B cell (primary cell): ENCODE results near the gene CSTF1. TPM values are rescaled to one million over a fixed set of nuclear protein-coding genes. Genes with fewer than 3 reads are reported as not detected.

Source experiments
- ATAC-seq: fragments of 200-7000 bp; cut with Tn5 transposase; one replicate; pipeline ENCODE4 v1.10.0; 2021; ENCODE audit warnings: low read depth, mild to moderate bottlenecking, moderate number of reproducible peaks, moderate library complexity
- CTCF ChIA-PET: fragments of 350-600 bp; sonication (Branson Sonifier 250); formaldehyde crosslinking; loops from one replicate; lab custom pipeline; 2021; ENCODE audit warnings: antibody characterized with exemption, inconsistent platforms; lab: Charles Lee
- POLR2A ChIA-PET: fragments of 350-600 bp; sonication (Branson Sonifier 250); formaldehyde crosslinking; loops from one replicate; lab custom pipeline; 2021; ENCODE audit warnings: antibody characterized with exemption; lab: Charles Lee
- DNase-seq: peaks from one replicate; pipeline ENCODE4 v3.0.0; 2013
- H2AFZ ChIP-seq: 2 replicates; pipeline ENCODE4 v1.6.1; 2012; ENCODE audit warnings: mild to moderate bottlenecking, low read depth, low read length; ENCODE audit not compliant: insufficient read depth, poor library complexity, severe bottlenecking
- H3K27ac ChIP-seq, 2 donors: 1 replicate in 1 of 2; 2 replicates in 1 of 2; pipeline ENCODE4 v1.5.1; 2012 to 2013; ENCODE audit warnings: low read length in 2 of 2, mild to moderate bottlenecking in 2 of 2, moderate library complexity in 1 of 2
- H3K27me3 ChIP-seq, 4 experiments: fragments of 200-600 bp in 1 of 4; sonication (generic) in 1 of 4; replicated peaks in 1 of 4; 1 replicate in 2 of 4; 2 replicates in 2 of 4; pipeline versions ENCODE4 v1.6.1 to v1.7.0; 2013 to 2016; ENCODE audit warnings: low read length in 3 of 4, mild to moderate bottlenecking in 2 of 4, mixed read lengths in 1 of 4, moderate library complexity in 1 of 4; ENCODE audit not compliant: insufficient read depth in 4 of 4, control insufficient read depth in 3 of 4; ENCODE audit errors: control extremely low read depth in 1 of 4
- H3K36me3 ChIP-seq, 2 experiments: replicated peaks in 1 of 2; 1 replicate in 1 of 2; 2 replicates in 1 of 2; pipeline versions ENCODE4 v1.6.1 to v1.7.1; 2013; ENCODE audit warnings: low read length in 1 of 2; ENCODE audit not compliant: insufficient read depth in 2 of 2, control insufficient read depth in 1 of 2; ENCODE audit errors: control extremely low read depth in 1 of 2, extremely low read depth in 1 of 2
- H3K4me1 ChIP-seq, 2 donors: fragments of 200-600 bp in 1 of 2; sonication (generic) in 1 of 2; 1 replicate in 1 of 2; 2 replicates in 1 of 2; pipeline versions ENCODE4 v1.5.1 to v1.6.1; 2013 to 2017; ENCODE audit warnings: low read length in 2 of 2; ENCODE audit not compliant: control insufficient read depth in 2 of 2, insufficient read depth in 2 of 2
- H3K4me2 ChIP-seq: replicated peaks from 2 replicates; pipeline ENCODE3; 2012; ENCODE audit warnings: mild to moderate bottlenecking, low read depth, low read length; ENCODE audit not compliant: poor library complexity, severe bottlenecking
- H3K4me3 ChIP-seq, 5 experiments: fragments of 200-600 bp in 1 of 5; sonication (generic) in 1 of 5; 1 replicate in 3 of 5; 2 replicates in 2 of 5; pipeline versions ENCODE4 v1.5.1 to v1.7.0; 2011 to 2016; ENCODE audit warnings: low read length in 4 of 5, mild to moderate bottlenecking in 4 of 5, low read depth in 2 of 5, control low read depth in 1 of 5, moderate library complexity in 1 of 5; ENCODE audit not compliant: insufficient read depth in 1 of 5; ENCODE audit errors: control extremely low read depth in 1 of 5, extremely low read depth in 1 of 5
- H3K79me2 ChIP-seq: fragments of 200-600 bp; sonication (generic); one replicate; pipeline ENCODE4 v1.6.0; 2016; ENCODE audit warnings: low read length; ENCODE audit not compliant: control insufficient read depth, insufficient read depth
- H3K9ac ChIP-seq: fragments of 200-600 bp; sonication (generic); 2 replicates; pipeline ENCODE4 v1.6.1; 2017; ENCODE audit warnings: mild to moderate bottlenecking, low read length, moderate library complexity
- H3K9me3 ChIP-seq, 3 donors: one replicate each; pipeline versions ENCODE4 v1.6.1 to v1.7.1; 2013; ENCODE audit warnings: low read length in 2 of 3; ENCODE audit not compliant: control insufficient read depth in 2 of 3, insufficient read depth in 1 of 3; ENCODE audit errors: control extremely low read depth in 1 of 3
- H4K20me1 ChIP-seq: 2 replicates; pipeline ENCODE4 v1.6.0; 2012; ENCODE audit warnings: mild to moderate bottlenecking, low read length; ENCODE audit not compliant: insufficient read depth, control insufficient read depth, poor library complexity, severe bottlenecking
- H3K27ac Mint-ChIP-seq: one replicate; pipeline ENCODE4 v1.8.0; 2021; ENCODE audit warnings: mixed read lengths
- H3K27me3 Mint-ChIP-seq: one replicate; pipeline ENCODE4 v1.8.0; 2021; ENCODE audit warnings: mixed read lengths
- H3K4me1 Mint-ChIP-seq: one replicate; pipeline ENCODE4 v1.8.0; 2021; ENCODE audit warnings: mixed read lengths
- H3K4me3 Mint-ChIP-seq: one replicate; pipeline ENCODE4 v1.8.0; 2021; ENCODE audit warnings: mixed read lengths
- H3K9me3 Mint-ChIP-seq: one replicate; pipeline ENCODE4 v1.8.0; 2022; ENCODE audit warnings: mixed read lengths; ENCODE audit not compliant: insufficient read depth
- CTCF ChIP-seq: fragments of 200-600 bp; IDR thresholded peaks from one replicate; pipeline ENCODE4 v1.8.0; 2022; ENCODE audit warnings: antibody characterized with exemption, mild to moderate bottlenecking
- EZH2 ChIP-seq: IDR thresholded peaks from 2 replicates; pipeline ENCODE4 v1.6.1; 2012; ENCODE audit warnings: borderline replicate concordance, low read depth, mild to moderate bottlenecking, moderate library complexity, low read length; ENCODE audit not compliant: insufficient read depth, poor library complexity, severe bottlenecking
- WGBS: methylation state at CpG from one replicate; pipeline ENCODE4 v1.1.5; 2013; ENCODE audit warnings: missing lambda C conversion rate; ENCODE audit not compliant: insufficient coverage; 5-methylcytosine and 5-hydroxymethylcytosine counted together
- intact Hi-C: fragments of 100-400 bp; cut with micrococcal nuclease; formaldehyde crosslinking; loops from one replicate; pipeline ENCODE4 v1.10.0; 2022
- polyA plus RNA-seq: library from polyadenylated mRNA; depleted of rRNA; stranded (reverse); fragments of >200 nt; gene quantifications from 2 replicates; pipeline ENCODE4 v1.2.3, GENCODE V29; 2012
- total RNA-seq, 2 donors: library from RNA; stranded (reverse); fragments of 120-200 nt in 1 of 2; gene quantifications; 1 replicate in 1 of 2; 2 replicates in 1 of 2; pipeline versions ENCODE4 v1.2.3 to v1.2.4, GENCODE V29; 2013 to 2022

CSTF1 gene
- total and polyA plus RNA-seq, 2 donors (not counting 1 experiment from before 2014, with no cell fraction given): 18.3 to 33.8 TPM

GRCh38 chr20:56442389-56443365 lies 50.2 kb downstream of the CSTF1 start:
- H3K4me1 ChIP-seq: peaks cover 12 to 15% of the 10 kb centered on the region in 2 donors
- H3K27me3 Mint-ChIP-seq: no peaks in the 10 kb centered on the region
- no peak for ATAC-seq
- CTCF ChIA-PET: no interaction called here
- no peaks in the 10 kb centered on the region for H3K9me3 Mint-ChIP-seq
- no peak overlapping the region for H3K4me3 Mint-ChIP-seq
- POLR2A ChIA-PET: no interaction called here
- peaks cover 0 to 3% (median 0%) of the 10 kb centered on the region in 3 donors for H3K9me3 ChIP-seq
- intact Hi-C loops: no loop called here
- DNase-seq: no peak
- no peaks in the 10 kb centered on the region for H3K79me2 ChIP-seq
- 79% methylated on average over 13 of the region's 17 CpGs for WGBS
- H3K27ac Mint-ChIP-seq: no peak overlapping the region
- H3K4me2 ChIP-seq: no peak overlapping the region
- no peaks in the 10 kb centered on the region for H3K27me3 ChIP-seq
- no peak overlapping the region for H3K9ac ChIP-seq
- H2AFZ ChIP-seq: peak overlapping the region; percentile 40
- H4K20me1 ChIP-seq: no peaks in the 10 kb centered on the region
- H3K4me3 ChIP-seq: no peak overlapping the region
- no peak for TF ChIP-seq EZH2
- no peak for TF ChIP-seq CTCF
- H3K36me3 ChIP-seq: no peaks in the 10 kb centered on the region
- no peak overlapping the region for H3K27ac ChIP-seq
- peaks cover 19% of the 10 kb centered on the region for H3K4me1 Mint-ChIP-seq
